Immature natural killer cell (primary cell): ENCODE data around the gene DDR1. TPM values are rescaled to one million over a fixed set of nuclear protein-coding genes. Genes with fewer than 3 reads are reported as not detected.
"Not testable (repeated sequence)": the region's sequence is repeated elsewhere in the genome, so short reads cannot be mapped to it uniquely, and the experiment has no call there.

Source experiments
- DNase-seq, 3 donors: peaks; one replicate each; pipeline ENCODE4 v3.0.0; 2022; ENCODE audit warnings: mixed read lengths in 1 of 3
- H3K27ac Mint-ChIP-seq, 6 donors: one replicate each; pipeline ENCODE4 v1.8.0; 2020; ENCODE audit warnings: mixed read lengths in 6 of 6, mild to moderate bottlenecking in 5 of 6, inconsistent platforms in 4 of 6, moderate library complexity in 3 of 6
- H3K27me3 Mint-ChIP-seq, 3 donors: one replicate each; pipeline ENCODE4 v1.8.0; 2020 to 2021; ENCODE audit warnings: low read depth in 3 of 3, mild to moderate bottlenecking in 3 of 3, mixed read lengths in 3 of 3, moderate library complexity in 3 of 3, inconsistent platforms in 1 of 3
- H3K36me3 Mint-ChIP-seq, 3 donors: one replicate each; pipeline ENCODE4 v1.8.0; 2020; ENCODE audit warnings: mixed read lengths in 3 of 3, inconsistent platforms in 2 of 3, mild to moderate bottlenecking in 2 of 3
- H3K4me1 Mint-ChIP-seq, 2 donors: one replicate each; pipeline ENCODE4 v1.8.0; 2020; ENCODE audit warnings: inconsistent platforms in 2 of 2, mild to moderate bottlenecking in 2 of 2, mixed read lengths in 2 of 2, moderate library complexity in 1 of 2
- H3K4me3 Mint-ChIP-seq, 5 donors: one replicate each; pipeline ENCODE4 v1.8.0; 2020; ENCODE audit warnings: mild to moderate bottlenecking in 5 of 5, mixed read lengths in 5 of 5, inconsistent platforms in 3 of 5, moderate library complexity in 3 of 5
- H3K9me3 Mint-ChIP-seq, 6 donors: one replicate each; pipeline ENCODE4 v1.8.0; 2020; ENCODE audit warnings: mild to moderate bottlenecking in 6 of 6, mixed read lengths in 6 of 6, inconsistent platforms in 4 of 6, moderate library complexity in 3 of 6
- polyA plus RNA-seq, 3 donors: library from polyadenylated mRNA; unstranded; fragments of 300-500 nt; fragmentation: Illumina TruSeq; gene quantifications; one replicate each; pipeline ENCODE4 v1.2.3, GENCODE V29; 2021

The DDR1 gene
- polyA plus RNA-seq, 3 donors from 2014 or later, result 0.41 to 1.1 TPM; not detected in 1

GRCh38 chr6:30859726-30860125, 24.6 kb upstream of the DDR1 start:
- H3K9me3 Mint-ChIP-seq, H3K27me3 Mint-ChIP-seq, H3K27ac Mint-ChIP-seq, H3K36me3 Mint-ChIP-seq, DNase-seq, H3K4me1 Mint-ChIP-seq, H3K4me3 Mint-ChIP-seq: not testable (repeated sequence)

- Mint-ChIP-seq H3K36me3 (peaks cover 0 to 5% (median 3%) of the 10 kb centered on the region in 3 donors), H3K4me1 (no peaks in the 10 kb centered on the region), H3K9me3 (peaks cover 0 to 2% (median 0%) of the 10 kb centered on the region in 6 donors), H3K4me3 (no peak overlapping the region), H3K27me3 (peaks cover 0 to 2% (median 1%) of the 10 kb centered on the region in 3 donors), H3K27ac (no peak overlapping the region)
- DNase-seq, result no peak
These were observed 22.9 kb upstream of the DDR1 start for GRCh38 chr6:30861257-30862048.

GRCh38 chr6:30862156-30862875, 22.0 kb upstream of the DDR1 start:
- Mint-ChIP-seq H3K4me3 (no peak overlapping the region), H3K4me1 (no peaks in the 10 kb centered on the region), H3K27me3 (peaks cover 0 to 2% (median 1%) of the 10 kb centered on the region in 3 donors), H3K9me3 (peaks cover 0 to 2% (median 0%) of the 10 kb centered on the region in 6 donors), H3K36me3 (peaks cover 0 to 5% (median 3%) of the 10 kb centered on the region in 3 donors), H3K27ac (no peak overlapping the region)
- no peak for DNase-seq

GRCh38 chr6:30864325-30864724, 20.0 kb upstream of the DDR1 start:
- Mint-ChIP-seq H3K4me3 (no peak overlapping the region), H3K4me1 (no peaks in the 10 kb centered on the region), H3K36me3 (peaks cover 3 to 10% (median 8%) of the 10 kb centered on the region in 3 donors), H3K27me3 (peaks cover 0 to under 1% (median 0%) of the 10 kb centered on the region in 3 donors), H3K27ac (no peak overlapping the region), H3K9me3 (peaks cover 6 to 11% (median 9%) of the 10 kb centered on the region in 6 donors)
- no peak for DNase-seq

- H3K27ac Mint-ChIP-seq, H3K4me3 Mint-ChIP-seq, DNase-seq, H3K27me3 Mint-ChIP-seq, H3K4me1 Mint-ChIP-seq: not testable (repeated sequence)
- Mint-ChIP-seq H3K9me3 (peaks cover 9 to 34% (median 25%) of the 10 kb centered on the region in 6 donors), H3K36me3 (peaks cover 0 to 20% (median 14%) of the 10 kb centered on the region in 3 donors)
These were observed 15.0 kb upstream of the DDR1 start for GRCh38 chr6:30869241-30869749.

DNA sequence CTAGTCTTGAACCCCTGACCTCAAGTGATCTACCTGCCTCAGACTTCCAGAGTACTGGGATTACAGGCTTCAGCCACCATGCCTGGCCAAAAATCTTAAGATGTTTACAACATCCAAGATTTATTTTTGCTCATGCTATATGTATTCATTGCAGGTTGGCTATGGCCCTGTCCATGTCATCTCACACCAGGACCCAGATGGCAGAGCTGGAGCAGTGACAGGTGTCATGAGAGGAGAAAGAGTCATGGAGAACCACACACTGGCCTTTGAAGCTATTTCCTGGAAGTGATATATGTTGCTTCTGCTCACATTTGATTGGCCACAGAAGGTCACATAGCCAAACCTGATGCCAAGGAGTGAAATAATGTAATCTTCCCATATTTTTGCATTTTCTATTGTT, 13.8 kb upstream of the DDR1 start:
- Mint-ChIP-seq H3K9me3 (peaks cover 9 to 34% (median 25%) of the 10 kb centered on the region in 6 donors), H3K4me3 (no peak overlapping the region), H3K4me1 (peaks cover 2 to 8% of the 10 kb centered on the region in 2 donors), H3K27me3 (peaks cover under 1 to 3% (median 2%) of the 10 kb centered on the region in 3 donors), H3K27ac (no peak overlapping the region), H3K36me3 (peaks cover 0 to 20% (median 14%) of the 10 kb centered on the region in 3 donors)
- DNase-seq, result no peak

GRCh38 chr6:30871592-30872183, 12.6 kb upstream of the DDR1 start:
- Mint-ChIP-seq H3K4me3 (peak overlapping the region in 1 of 5 donors; percentile 1), H3K27ac (no peak overlapping the region), H3K27me3 (peaks cover 2 to 3% (median 2%) of the 10 kb centered on the region in 3 donors), H3K4me1 (peaks cover 2 to 8% of the 10 kb centered on the region in 2 donors), H3K36me3 (peaks cover 0 to 20% (median 14%) of the 10 kb centered on the region in 3 donors), H3K9me3 (peaks cover 9 to 34% (median 25%) of the 10 kb centered on the region in 6 donors)
- no peak for DNase-seq

GRCh38 chr6:30873137-30873640, 11.1 kb upstream of the DDR1 start:
- H3K27me3 Mint-ChIP-seq, result peaks cover 2 to 3% (median 2%) of the 10 kb centered on the region in 3 donors
- peaks cover 10 to 17% of the 10 kb centered on the region in 2 donors for H3K4me1 Mint-ChIP-seq
- no peak for DNase-seq
- H3K27ac Mint-ChIP-seq, result no peak overlapping the region
- H3K4me3 Mint-ChIP-seq, result no peak overlapping the region
- peaks cover 9 to 34% (median 25%) of the 10 kb centered on the region in 6 donors for H3K9me3 Mint-ChIP-seq
- peaks cover 0 to 20% (median 14%) of the 10 kb centered on the region in 3 donors for H3K36me3 Mint-ChIP-seq

DNA sequence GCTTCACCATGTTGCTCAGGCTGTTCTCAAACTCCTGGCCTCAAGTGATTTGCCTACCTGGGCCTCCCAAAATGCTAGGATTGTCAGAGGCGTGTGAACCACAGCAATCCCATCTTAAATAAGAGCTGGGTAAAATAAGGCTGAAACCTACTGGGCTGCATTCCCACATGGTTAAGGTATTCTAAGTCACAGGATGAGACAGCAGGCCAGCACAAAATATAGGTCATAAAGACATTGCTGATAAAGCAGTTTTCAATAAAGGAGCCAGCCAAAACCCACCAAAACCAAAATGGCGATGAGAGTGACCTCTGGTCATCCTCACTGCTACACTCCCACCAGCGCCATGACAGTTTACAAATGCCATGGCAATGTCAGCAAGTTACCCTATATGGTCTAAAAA, 10.5 kb upstream of the DDR1 start:
- not testable (repeated sequence) for H3K27ac Mint-ChIP-seq, H3K4me3 Mint-ChIP-seq, DNase-seq, H3K27me3 Mint-ChIP-seq
- Mint-ChIP-seq H3K4me1 (peaks cover 10 to 17% of the 10 kb centered on the region in 2 donors), H3K36me3 (peaks cover 0 to 20% (median 10%) of the 10 kb centered on the region in 3 donors), H3K9me3 (peaks cover 7 to 30% (median 21%) of the 10 kb centered on the region in 6 donors)

DNA sequence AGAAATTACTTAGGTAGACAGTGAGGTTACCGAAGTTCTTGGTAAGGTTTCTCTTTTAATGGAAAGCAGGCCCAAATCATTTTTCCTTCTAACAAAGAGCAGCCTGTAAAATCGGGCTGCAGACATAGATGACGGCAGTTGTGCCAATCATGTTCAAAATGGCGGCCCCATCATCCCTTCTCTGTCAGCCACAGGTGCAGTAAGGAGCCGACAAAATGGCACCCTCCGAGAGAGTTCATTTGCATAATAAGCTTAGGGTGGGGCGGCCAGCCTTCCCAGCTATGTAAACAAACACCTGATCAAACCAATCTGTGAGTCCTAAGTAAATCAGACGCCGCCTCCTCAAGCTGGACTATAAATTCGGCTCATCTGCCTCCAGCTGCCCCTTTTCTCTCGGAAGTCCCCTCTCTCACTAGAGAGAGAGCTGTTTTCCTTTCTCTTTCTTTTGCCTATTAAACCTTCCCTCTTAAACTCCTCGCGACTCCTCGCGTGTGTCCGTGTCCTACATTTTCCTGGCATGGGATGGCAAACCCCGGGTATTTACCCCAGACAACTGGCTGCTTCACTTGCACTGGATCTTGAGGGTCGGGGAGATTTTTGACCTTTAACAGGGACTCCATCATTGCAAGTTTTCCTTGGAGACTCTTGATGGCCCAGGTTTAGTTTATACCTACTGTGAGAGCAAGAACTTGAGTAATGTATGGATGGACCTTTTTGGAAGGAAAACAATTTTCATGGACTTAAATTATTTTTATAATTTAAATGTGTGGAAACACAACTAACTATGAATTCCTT, 8.9 kb upstream of the DDR1 start:
- Mint-ChIP-seq H3K4me3 (no peak overlapping the region), H3K4me1 (peaks cover 10 to 17% of the 10 kb centered on the region in 2 donors), H3K36me3 (peaks cover 0 to 10% (median 6%) of the 10 kb centered on the region in 3 donors), H3K27ac (peak overlapping the region in 1 of 6 donors; percentile 16), H3K27me3 (peaks cover 3 to 6% (median 4%) of the 10 kb centered on the region in 3 donors), H3K9me3 (peaks cover 5 to 17% (median 10%) of the 10 kb centered on the region in 6 donors)
- DNase-seq, result no peak

DNA sequence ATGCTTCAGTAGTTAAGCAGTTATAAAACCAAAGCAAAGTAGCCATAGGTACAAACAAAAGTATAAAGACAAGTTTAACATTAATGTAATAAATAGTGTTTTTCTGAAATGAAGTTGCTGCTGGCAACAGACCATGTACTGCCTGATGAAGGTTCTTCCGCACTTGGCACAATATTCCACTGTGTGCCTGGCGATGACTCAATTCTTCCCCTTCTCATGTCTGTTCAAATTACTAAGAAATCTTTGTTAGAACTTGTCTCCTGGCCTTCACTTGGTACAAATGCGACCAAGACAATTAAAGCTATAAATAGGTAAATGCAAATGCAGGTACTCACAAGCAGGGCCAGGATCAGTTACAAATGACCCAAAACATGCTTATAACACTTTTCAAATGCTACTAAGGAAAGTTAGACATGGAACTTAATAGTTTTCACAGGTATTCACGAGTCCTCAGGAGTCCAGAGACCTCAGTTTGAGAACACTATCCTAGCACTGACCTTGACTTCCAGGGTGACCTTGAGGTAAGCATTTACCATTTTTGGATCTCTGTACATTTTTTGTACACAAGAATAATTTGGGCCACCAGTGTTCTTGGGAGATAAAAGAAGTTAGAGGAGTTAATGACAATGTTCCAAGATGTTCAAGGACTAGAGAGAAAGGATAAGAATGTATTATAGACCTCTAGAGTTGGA, 8.1 kb upstream of the DDR1 start:
- Mint-ChIP-seq H3K36me3 (peaks cover 0 to 6% (median 6%) of the 10 kb centered on the region in 3 donors), H3K4me3 (peak overlapping the region in 1 of 5 donors; percentile 25), H3K4me1 (peaks cover 10 to 17% of the 10 kb centered on the region in 2 donors), H3K27ac (peak overlapping the region in 1 of 6 donors; percentile 30), H3K9me3 (peaks cover 2 to 10% (median 7%) of the 10 kb centered on the region in 6 donors), H3K27me3 (peaks cover under 1 to 6% (median 4%) of the 10 kb centered on the region in 3 donors)
- DNase-seq, result no peak
